Spinal cord (tissue), 10 donors: ENCODE data around the gene DOK6. TPM values are rescaled to one million over a fixed set of nuclear protein-coding genes. Genes with fewer than 3 reads are reported as not detected.

Source experiments
- DNase-seq, 6 donors: peaks; one replicate each; pipeline versions ENCODE4 v3.0.0 to v3.0.0-alpha.2; 2013 to 2015; ENCODE audit warnings: low spot score in 6 of 6, low read depth in 4 of 6
- H3K27ac ChIP-seq: one replicate; pipeline ENCODE4 v1.5.1; 2013; ENCODE audit warnings: low read depth, low read length, control low read depth
- H3K27me3 ChIP-seq: one replicate; pipeline ENCODE4 v1.6.1; 2013; ENCODE audit warnings: low read length; ENCODE audit not compliant: control insufficient read depth, insufficient read depth
- H3K36me3 ChIP-seq: one replicate; pipeline ENCODE4 v1.6.1; 2013; ENCODE audit warnings: low read length; ENCODE audit not compliant: control insufficient read depth, insufficient read depth
- H3K4me1 ChIP-seq: one replicate; pipeline ENCODE4 v1.6.1; 2013; ENCODE audit warnings: low read length; ENCODE audit not compliant: control insufficient read depth, insufficient read depth
- H3K4me3 ChIP-seq: one replicate; pipeline ENCODE4 v1.5.1; 2013; ENCODE audit warnings: low read depth, low read length, control low read depth
- H3K9me3 ChIP-seq: one replicate; pipeline ENCODE4 v1.6.1; 2013; ENCODE audit warnings: low read length; ENCODE audit not compliant: control insufficient read depth, insufficient read depth
- WGBS: methylation state at CpG from one replicate; pipeline ENCODE4 v1.1.5; 2013; ENCODE audit warnings: missing lambda C conversion rate; ENCODE audit not compliant: insufficient coverage; 5-methylcytosine and 5-hydroxymethylcytosine counted together
- polyA plus RNA-seq, 2 donors: library from polyadenylated mRNA; unstranded; fragments of 120-200 nt; gene quantifications; one replicate each; pipeline ENCODE4 v1.2.1, GENCODE V29; 2013; ENCODE audit not compliant: insufficient read length in 2 of 2
- total RNA-seq, 2 donors: library from RNA; depleted of rRNA in 1 of 2; stranded (reverse); fragments of 120-200 nt in 1 of 2; fragments of >200 nt in 1 of 2; gene quantifications; one replicate each; pipeline versions ENCODE4 v1.2.3 to v1.2.4, GENCODE V29; 2013 to 2014
- donor health status: healthy.

Gene DOK6
- total and polyA plus RNA-seq, 4 donors, result 26.5 to 64.4 (median 40.7) TPM

DNA sequence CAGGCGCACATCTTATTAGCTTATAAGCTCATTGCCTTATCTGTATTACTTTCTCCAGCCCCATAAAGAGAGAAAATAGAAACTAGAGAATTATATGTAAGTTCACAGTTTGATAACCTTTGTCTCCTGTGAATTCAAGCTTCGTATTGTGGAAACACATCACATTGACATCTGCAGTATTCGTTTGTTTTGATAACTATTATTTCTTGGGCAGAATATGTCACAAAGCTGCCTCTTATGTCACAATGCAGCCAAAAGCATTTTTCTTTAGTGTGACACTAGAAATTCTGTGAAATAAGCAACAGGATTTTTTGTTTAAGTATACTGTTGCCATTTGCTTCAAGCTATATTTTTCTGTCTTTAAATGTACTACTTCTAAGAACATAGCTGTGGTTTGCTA is 221.5 kb downstream of the DOK6 start:
- DNase-seq, result peak in 1 of 6 donors; percentile 58
- Histone ChIP-seq H3K4me3 (no peak overlapping the region), H3K36me3 (no peaks in the 10 kb centered on the region), H3K4me1 (no peaks in the 10 kb centered on the region), H3K27me3 (no peaks in the 10 kb centered on the region), H3K27ac (no peak overlapping the region), H3K9me3 (peaks cover 1% of the 10 kb centered on the region)
- no CpG with 5 or more reads among the region's 3 CpGs for WGBS

DNA sequence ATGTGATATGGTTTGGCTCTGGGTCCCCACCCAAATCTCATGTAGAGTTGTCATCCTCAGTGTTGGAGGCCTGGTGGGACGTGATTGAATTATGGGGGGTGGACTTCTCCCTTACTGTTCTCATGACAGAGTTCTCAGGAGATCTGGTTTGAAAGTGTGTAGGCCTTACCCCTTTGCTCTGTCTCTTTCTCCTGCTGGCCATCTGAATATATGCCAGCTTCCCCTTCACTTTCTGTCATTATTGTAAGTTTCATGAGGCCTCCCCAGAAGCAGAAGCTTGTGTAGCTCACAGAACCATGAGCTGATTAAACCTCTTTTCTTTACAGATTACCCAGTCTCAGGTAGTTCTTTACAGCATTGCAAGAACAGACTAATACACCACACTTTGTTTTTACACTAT is 222.3 kb downstream of the DOK6 start:
- WGBS, result no CpG with 5 or more reads among the region's 1 CpG
- Histone ChIP-seq H3K9me3 (peaks cover 1% of the 10 kb centered on the region), H3K4me1 (no peaks in the 10 kb centered on the region), H3K4me3 (no peak overlapping the region), H3K27me3 (no peaks in the 10 kb centered on the region), H3K27ac (no peak overlapping the region), H3K36me3 (no peaks in the 10 kb centered on the region)
- DNase-seq, result no peak

DNA sequence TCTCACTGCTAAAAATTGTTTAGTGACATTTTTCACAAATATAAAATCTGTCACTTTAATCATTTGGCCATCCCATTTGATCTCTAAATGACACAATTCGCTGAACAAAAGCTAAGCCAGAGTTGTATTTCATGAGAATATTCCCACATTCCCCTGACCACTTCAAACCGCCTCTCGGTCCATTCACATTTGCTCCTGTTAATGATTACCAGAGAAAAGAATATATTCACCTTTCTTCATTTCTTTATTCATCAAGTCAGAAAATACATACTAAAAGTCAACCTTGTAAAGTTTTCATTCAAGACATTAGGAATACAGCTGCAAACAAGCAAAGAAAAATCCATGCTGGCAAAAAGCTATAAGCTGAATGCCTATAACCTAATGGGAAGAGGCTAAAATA is 225.5 kb downstream of the DOK6 start:
- H3K27ac ChIP-seq, result no peak overlapping the region
- no peaks in the 10 kb centered on the region for H3K27me3 ChIP-seq
- H3K9me3 ChIP-seq, result peaks cover 1% of the 10 kb centered on the region
- H3K4me3 ChIP-seq, result no peak overlapping the region
- no peak for DNase-seq
- no peaks in the 10 kb centered on the region for H3K4me1 ChIP-seq
- H3K36me3 ChIP-seq, result no peaks in the 10 kb centered on the region
- WGBS, result 100% methylated on average over 3 of the region's 3 CpGs

DNA sequence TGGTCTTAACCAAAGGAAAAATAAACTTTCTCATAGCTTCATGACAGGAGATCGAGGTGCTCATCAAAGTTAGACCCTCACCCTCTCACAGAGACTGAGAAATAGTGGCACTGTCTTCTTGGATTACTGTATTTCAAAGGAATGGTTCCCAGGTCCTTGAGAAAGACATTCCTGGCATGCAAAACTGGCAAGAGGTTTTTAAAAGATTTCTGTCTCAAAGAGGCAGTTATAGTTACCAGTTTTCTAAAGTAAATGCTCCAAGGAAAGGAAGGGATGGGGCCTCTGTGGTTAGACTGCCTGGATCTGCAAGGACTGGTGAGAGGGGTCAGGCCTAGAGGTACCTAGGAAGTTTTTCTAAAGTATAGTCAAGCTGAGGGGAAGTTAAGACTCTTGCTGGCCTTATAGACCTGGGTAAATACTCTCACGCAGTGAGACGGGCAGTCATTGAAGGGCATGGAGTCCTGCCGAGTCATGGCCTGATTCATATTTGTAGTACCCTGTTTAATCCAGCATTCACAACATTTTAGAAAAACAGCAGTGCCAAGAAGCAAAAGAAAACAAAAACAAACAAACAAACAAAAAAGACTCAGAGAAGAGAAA is 226.1 kb downstream of the DOK6 start:
- Histone ChIP-seq H3K27ac (no peak overlapping the region), H3K36me3 (no peaks in the 10 kb centered on the region), H3K9me3 (peaks cover 1% of the 10 kb centered on the region), H3K27me3 (no peaks in the 10 kb centered on the region), H3K4me3 (no peak overlapping the region), H3K4me1 (no peaks in the 10 kb centered on the region)
- DNase-seq, result peak in 1 of 6 donors; percentile 10
- WGBS, result 80% methylated on average over 2 of the region's 4 CpGs

DNA sequence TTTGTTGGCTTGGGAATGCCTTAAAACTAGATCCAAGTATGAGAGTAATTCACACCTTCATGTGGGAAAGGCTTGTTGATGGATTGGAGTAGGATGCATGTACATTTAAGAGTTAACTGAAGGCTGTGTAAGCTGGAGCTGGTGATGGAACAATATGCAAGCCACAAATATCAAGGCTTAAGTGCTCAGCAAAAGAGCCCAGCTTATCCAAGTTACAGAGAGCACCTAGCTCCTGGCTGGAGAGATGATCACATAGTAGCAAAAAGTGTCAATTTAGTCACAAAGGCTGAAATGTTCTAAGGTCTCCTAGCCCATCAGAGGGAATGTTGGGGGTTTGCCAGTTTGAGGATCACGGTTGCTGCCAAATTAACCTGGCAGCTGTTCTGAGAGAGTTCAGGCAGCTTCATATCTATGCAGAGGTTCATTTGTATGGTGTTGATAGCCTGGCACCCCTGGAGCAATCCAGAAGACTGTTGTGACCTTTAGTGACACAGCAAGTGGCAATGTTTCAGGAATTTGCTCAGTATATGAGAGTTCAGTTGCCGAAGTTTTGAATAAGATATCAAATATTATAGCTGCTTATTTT is 228.2 kb downstream of the DOK6 start:
- no peaks in the 10 kb centered on the region for H3K4me1 ChIP-seq
- peak in 3 of 6 donors; percentile 8 to 73 (median 52) for DNase-seq
- H3K4me3 ChIP-seq, result no peak overlapping the region
- H3K27me3 ChIP-seq, result no peaks in the 10 kb centered on the region
- no peaks in the 10 kb centered on the region for H3K36me3 ChIP-seq
- peaks cover 1% of the 10 kb centered on the region for H3K9me3 ChIP-seq
- WGBS, result 22% methylated on average over 1 of the region's 2 CpGs
- no peak overlapping the region for H3K27ac ChIP-seq

DNA sequence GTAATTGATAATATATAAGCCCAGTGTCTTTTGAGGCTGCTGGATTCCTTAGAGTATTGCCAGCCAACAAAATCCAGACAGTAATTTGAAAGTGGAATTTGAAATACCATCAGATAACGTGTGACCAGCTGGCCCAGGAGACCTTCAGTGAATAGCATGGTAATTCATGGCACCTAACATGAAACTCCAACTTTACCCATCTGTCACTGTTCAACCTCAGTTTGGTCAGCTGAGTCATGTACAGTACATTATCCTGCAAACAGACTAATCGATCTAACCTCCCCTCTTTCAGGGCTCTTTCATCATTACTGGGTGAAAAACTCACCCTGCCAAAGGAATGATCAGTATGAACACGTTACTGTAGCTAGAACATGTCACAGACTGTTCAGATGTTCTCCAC is 230.6 kb downstream of the DOK6 start:
- no peaks in the 10 kb centered on the region for H3K36me3 ChIP-seq
- H3K9me3 ChIP-seq, result peaks cover 1% of the 10 kb centered on the region
- H3K27ac ChIP-seq, result no peak overlapping the region
- no peak for DNase-seq
- H3K27me3 ChIP-seq, result no peaks in the 10 kb centered on the region
- no peak overlapping the region for H3K4me3 ChIP-seq
- H3K4me1 ChIP-seq, result no peaks in the 10 kb centered on the region
- WGBS, result 78% methylated on average over 2 of the region's 3 CpGs

DNA sequence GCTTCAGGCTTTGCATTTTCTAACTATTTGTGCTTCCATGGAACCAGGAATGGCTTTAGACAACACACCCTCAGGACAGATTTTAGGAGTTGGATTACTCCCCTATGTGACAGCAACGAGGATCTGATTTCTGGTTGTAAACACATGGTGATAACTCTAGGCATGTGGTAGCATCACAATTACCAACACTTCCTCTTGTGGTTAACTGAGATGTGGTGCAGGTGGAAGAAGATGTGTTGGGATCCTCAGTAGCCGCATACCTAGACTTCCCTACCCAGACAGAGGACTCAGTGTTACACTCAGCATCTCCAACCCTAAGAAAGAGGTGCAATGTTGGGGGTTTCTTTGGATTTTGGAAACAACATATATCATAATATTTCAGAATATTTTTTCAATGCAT is 234.8 kb downstream of the DOK6 start:
- Histone ChIP-seq H3K27ac (no peak overlapping the region), H3K36me3 (no peaks in the 10 kb centered on the region), H3K9me3 (no peaks in the 10 kb centered on the region), H3K4me3 (no peak overlapping the region), H3K4me1 (no peaks in the 10 kb centered on the region), H3K27me3 (no peaks in the 10 kb centered on the region)
- no CpG with 5 or more reads among the region's 2 CpGs for WGBS
- no peak for DNase-seq

DNA sequence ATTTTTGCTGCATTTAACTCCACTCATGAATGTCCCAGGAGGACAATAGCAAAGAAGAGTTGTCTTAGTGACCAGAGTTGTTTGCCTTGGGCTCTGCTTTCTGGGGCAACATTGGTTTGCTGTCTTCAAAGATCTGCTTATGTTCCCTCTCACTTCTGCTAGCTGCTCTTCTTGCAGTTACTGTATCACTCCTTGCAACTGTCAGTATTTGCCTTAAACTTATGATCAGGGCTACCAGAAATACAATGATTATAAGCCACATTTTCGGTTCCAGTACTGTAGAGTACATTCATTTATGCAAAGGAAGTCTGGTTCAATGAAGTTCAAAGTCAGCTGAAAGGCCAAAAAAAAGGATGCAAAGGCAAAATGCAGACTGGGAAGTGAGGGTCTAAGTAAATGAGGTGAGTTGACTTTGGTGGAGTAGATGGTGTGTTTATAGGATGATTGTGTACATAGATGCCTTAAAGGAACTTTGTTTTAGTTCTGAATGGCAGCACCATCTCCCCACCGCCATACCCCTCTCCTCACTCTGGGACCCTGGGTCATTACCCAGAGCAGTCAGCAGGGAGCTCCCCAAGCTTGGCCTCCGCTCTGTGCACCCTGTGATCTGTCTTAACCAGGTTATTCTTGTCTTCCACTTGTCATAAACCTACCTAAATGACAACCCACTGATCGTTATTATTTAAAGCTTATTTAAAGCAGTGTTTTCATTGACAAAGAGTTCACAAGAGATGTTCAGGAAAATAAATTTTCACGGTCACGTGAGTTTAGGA is 236.0 kb downstream of the DOK6 start:
- H3K27me3 ChIP-seq, result no peaks in the 10 kb centered on the region
- no peak overlapping the region for H3K27ac ChIP-seq
- 75% methylated on average over 1 of the region's 6 CpGs for WGBS
- H3K4me1 ChIP-seq, result no peaks in the 10 kb centered on the region
- DNase-seq, result no peak
- no peaks in the 10 kb centered on the region for H3K36me3 ChIP-seq
- H3K9me3 ChIP-seq, result no peaks in the 10 kb centered on the region
- no peak overlapping the region for H3K4me3 ChIP-seq

DNA sequence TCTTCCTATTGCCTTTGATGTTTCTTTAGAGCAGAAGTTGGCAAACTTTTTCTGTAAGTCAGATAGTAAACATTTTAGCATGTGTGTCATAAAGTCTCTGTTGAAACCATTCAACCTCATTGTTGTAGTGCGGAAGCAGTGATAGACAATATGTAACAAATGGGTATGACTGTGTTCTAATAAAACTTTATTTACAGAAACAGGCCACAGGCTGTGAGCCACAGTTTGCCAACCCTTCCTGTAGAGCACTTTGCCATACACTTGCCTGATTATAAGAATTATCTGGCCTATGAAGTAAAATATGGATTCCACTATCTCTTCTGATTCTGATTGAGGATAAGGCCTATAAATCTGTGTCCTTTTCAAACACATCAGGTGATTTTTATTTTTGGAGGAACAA is 237.4 kb downstream of the DOK6 start:
- no peak overlapping the region for H3K4me3 ChIP-seq
- DNase-seq, result no peak
- H3K9me3 ChIP-seq, result no peaks in the 10 kb centered on the region
- H3K27ac ChIP-seq, result no peak overlapping the region
- WGBS, result no CpG with 5 or more reads among the region's 1 CpG
- H3K27me3 ChIP-seq, result no peaks in the 10 kb centered on the region
- H3K36me3 ChIP-seq, result no peaks in the 10 kb centered on the region
- no peaks in the 10 kb centered on the region for H3K4me1 ChIP-seq

DNA sequence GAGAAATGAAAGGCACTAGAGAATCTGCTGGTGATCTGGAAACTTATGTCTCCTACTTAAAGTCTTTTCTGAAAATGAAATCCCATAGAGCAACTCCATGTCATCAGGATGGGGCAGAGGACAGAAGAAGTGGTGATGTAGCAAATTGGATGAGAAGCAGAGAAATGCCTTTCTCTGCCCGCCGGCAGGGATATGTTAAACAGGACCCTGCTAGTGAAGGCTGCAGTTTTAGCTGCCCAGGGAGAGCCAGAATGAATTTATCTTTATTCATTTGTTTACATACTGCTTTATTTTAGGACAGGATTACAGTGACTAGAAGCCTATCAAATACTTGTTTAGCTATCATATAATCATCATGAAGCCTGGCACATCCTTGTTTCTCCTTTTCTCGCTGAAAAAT is 247.0 kb downstream of the DOK6 start:
- Histone ChIP-seq H3K9me3 (no peaks in the 10 kb centered on the region), H3K36me3 (no peaks in the 10 kb centered on the region), H3K27ac (no peak overlapping the region), H3K27me3 (no peaks in the 10 kb centered on the region), H3K4me3 (no peak overlapping the region), H3K4me1 (no peaks in the 10 kb centered on the region)
- WGBS, result no CpG with 5 or more reads among the region's 3 CpGs
- no peak for DNase-seq
